ENCODE data around the gene PER1. TPM values are rescaled to one million over a fixed set of nuclear protein-coding genes. Genes with fewer than 3 reads are reported as not detected.

PER1 gene
- total and polyA plus RNA-seq, 2 of the 13 experiments (the other 11 are each of a cell fraction or from before 2014, with no cell fraction given): 2.6 to 3.6 TPM

GRCh38 chr17:8173056-8173870 is 21.1 kb upstream of the PER1 start (continued):
- peak; percentile 92 for TF ChIP-seq PRDM4 (CRISPR knock-in tag; IDR thresholded peaks at IDR 0.05; ENCODE audit: borderline replicate concordance)
- no peak for TF ChIP-seq ZNF550 (CRISPR knock-in tag; IDR thresholded peaks at IDR 0.05; ENCODE audit: borderline replicate concordance)
- peak; percentile 94 for TF ChIP-seq ZBTB7B (CRISPR knock-in tag; IDR thresholded peaks at IDR 0.05)
- TF ChIP-seq, protein P1, sequence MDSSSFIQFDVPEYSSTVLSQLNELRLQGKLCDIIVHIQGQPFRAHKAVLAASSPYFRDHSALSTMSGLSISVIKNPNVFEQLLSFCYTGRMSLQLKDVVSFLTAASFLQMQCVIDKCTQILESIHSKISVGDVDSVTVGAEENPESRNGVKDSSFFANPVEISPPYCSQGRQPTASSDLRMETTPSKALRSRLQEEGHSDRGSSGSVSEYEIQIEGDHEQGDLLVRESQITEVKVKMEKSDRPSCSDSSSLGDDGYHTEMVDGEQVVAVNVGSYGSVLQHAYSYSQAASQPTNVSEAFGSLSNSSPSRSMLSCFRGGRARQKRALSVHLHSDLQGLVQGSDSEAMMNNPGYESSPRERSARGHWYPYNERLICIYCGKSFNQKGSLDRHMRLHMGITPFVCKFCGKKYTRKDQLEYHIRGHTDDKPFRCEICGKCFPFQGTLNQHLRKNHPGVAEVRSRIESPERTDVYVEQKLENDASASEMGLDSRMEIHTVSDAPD (CRISPR knock-in tag; IDR thresholded peaks at IDR 0.05): peak; percentile 48; the same call in 1 of the 2 replicates
- TF ChIP-seq FIP1L1 (IDR thresholded peaks at IDR 0.05; ENCODE audit: borderline replicate concordance, insufficient read depth, low read depth, low read length): no peak
- TF ChIP-seq TOPORS (CRISPR knock-in tag; IDR thresholded peaks at IDR 0.05): peak; percentile 92
- TF ChIP-seq ZNF367 (CRISPR knock-in tag; IDR thresholded peaks at IDR 0.05; ENCODE audit: borderline replicate concordance): peak; percentile 96
- TF ChIP-seq MEIS1 (CRISPR knock-in tag; IDR thresholded peaks at IDR 0.05; ENCODE audit: borderline replicate concordance): no peak; the same call in 1 of the 2 replicates
- TF ChIP-seq ZNF616 (CRISPR knock-in tag; IDR thresholded peaks at IDR 0.05; ENCODE audit: low read depth): no peak; the same call in 1 of the 2 replicates
- TF ChIP-seq ZFP36L1 (CRISPR knock-in tag; IDR thresholded peaks at IDR 0.05): peak; percentile 96
- TF ChIP-seq KMT2B (CRISPR knock-in tag; IDR thresholded peaks at IDR 0.05): peak; percentile 90
- peak; percentile 94 for TF ChIP-seq ELF4 (CRISPR knock-in tag; IDR thresholded peaks at IDR 0.05; ENCODE audit: borderline replicate concordance)
- TF ChIP-seq HOXA9 (CRISPR knock-in tag; IDR thresholded peaks at IDR 0.05; ENCODE audit: borderline replicate concordance): peak; percentile 90; the same call in 1 of the 2 replicates
- TF ChIP-seq DDIT3 (CRISPR knock-in tag; IDR thresholded peaks at IDR 0.05): peak; percentile 88; the same call in 1 of the 2 replicates
- no peak for TF ChIP-seq HNRNPUL1 (IDR thresholded peaks at IDR 0.05; ENCODE audit: low read depth, low read length)
- no peak for TF ChIP-seq ZNF644 (CRISPR knock-in tag; IDR thresholded peaks at IDR 0.05; ENCODE audit: low read depth)
- no peak for TF ChIP-seq ZFP82 (CRISPR knock-in tag; IDR thresholded peaks at IDR 0.05; ENCODE audit: borderline replicate concordance)
- peak; percentile 73; the same call in 1 of the 2 replicates for TF ChIP-seq CEBPB (IDR thresholded peaks at IDR 0.05; ENCODE audit: borderline replicate concordance, low read depth, low read length)
- TF ChIP-seq ZNF337 (CRISPR knock-in tag; IDR thresholded peaks at IDR 0.05; ENCODE audit: borderline replicate concordance, low read depth): peak; percentile 58; the same call in 1 of the 2 replicates
- TF ChIP-seq, protein P2, sequence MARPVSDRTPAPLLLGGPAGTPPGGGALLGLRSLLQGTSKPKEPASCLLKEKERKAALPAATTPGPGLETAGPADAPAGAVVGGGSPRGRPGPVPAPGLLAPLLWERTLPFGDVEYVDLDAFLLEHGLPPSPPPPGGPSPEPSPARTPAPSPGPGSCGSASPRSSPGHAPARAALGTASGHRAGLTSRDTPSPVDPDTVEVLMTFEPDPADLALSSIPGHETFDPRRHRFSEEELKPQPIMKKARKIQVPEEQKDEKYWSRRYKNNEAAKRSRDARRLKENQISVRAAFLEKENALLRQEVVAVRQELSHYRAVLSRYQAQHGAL (CRISPR knock-in tag; IDR thresholded peaks at IDR 0.05; ENCODE audit: not compliant biosample characterization): peak; percentile 90
- TF ChIP-seq SP4 (CRISPR knock-in tag; IDR thresholded peaks at IDR 0.05): peak; percentile 83
- no peak for TF ChIP-seq MTA1 (CRISPR knock-in tag; IDR thresholded peaks at IDR 0.05; ENCODE audit: borderline replicate concordance)
- peak; percentile 99 for TF ChIP-seq ZSCAN9 (CRISPR knock-in tag; IDR thresholded peaks at IDR 0.05; ENCODE audit: borderline replicate concordance)
- no peak for TF ChIP-seq ADNP (CRISPR knock-in tag; IDR thresholded peaks at IDR 0.05)
- peak; percentile 97; the same call in 1 of the 2 replicates for TF ChIP-seq ZNF264 (CRISPR knock-in tag; IDR thresholded peaks at IDR 0.05)

All from HepG2 (cell line).